ENCODE results near the gene GOLIM4. TPM values are rescaled to one million over a fixed set of nuclear protein-coding genes. Genes with fewer than 3 reads are reported as not detected.

Gene GOLIM4
- total and polyA plus RNA-seq, 12 donors, result 6.5 to 25.2 (median 17.0) TPM

- H3K4me1 ChIP-seq (replicated peaks in 1 of 2), result peaks cover 0 to 20% of the 10 kb centered on the region in 2 donors
- no peak for DNase-seq
- no peak overlapping the region for H3K4me3 ChIP-seq
- intact Hi-C loops (cut with DNase I), result no loop called here
- no peak for TF ChIP-seq POLR2A (IDR thresholded peaks at IDR 0.05)
- no peak for TF ChIP-seq CTCF (IDR thresholded peaks at IDR 0.05)
- H3K27ac ChIP-seq, result no peak overlapping the region
- no peaks in the 10 kb centered on the region for H3K27me3 ChIP-seq
- H3K9me3 ChIP-seq (replicated peaks in 1 of 3), result no peaks in the 10 kb centered on the region
- H3K36me3 ChIP-seq (replicated peaks in 1 of 2), result no peaks in the 10 kb centered on the region
- WGBS, 4 donors, result 93 to 98% (median 94%) methylated on average over 5 of the region's 5 CpGs
Observed at GRCh38 chr3:168054447-168054846, 41.3 kb downstream of the GOLIM4 start.

- WGBS, 4 donors, result 62 to 76% (median 67%) methylated on average over 2 of the region's 2 CpGs
- intact Hi-C loops (cut with DNase I), result no loop called here
- H3K9me3 ChIP-seq (replicated peaks in 1 of 3), result no peaks in the 10 kb centered on the region
- no peaks in the 10 kb centered on the region for H3K36me3 ChIP-seq (replicated peaks in 1 of 2)
- no peak for DNase-seq
- H3K27me3 ChIP-seq, result no peaks in the 10 kb centered on the region
- H3K4me1 ChIP-seq (replicated peaks in 1 of 2), result peaks cover 0 to 20% of the 10 kb centered on the region in 2 donors
- TF ChIP-seq CTCF (IDR thresholded peaks at IDR 0.05) (peak in 1 of 6 experiments; percentile 14), POLR2A (IDR thresholded peaks at IDR 0.05) (no peak)
- no peak overlapping the region for H3K4me3 ChIP-seq
- no peak overlapping the region for H3K27ac ChIP-seq
Observed at GRCh38 chr3:168053115-168053514, 42.6 kb downstream of the GOLIM4 start.

GRCh38 chr3:168052515-168052914, 43.2 kb downstream of the GOLIM4 start:
- Histone ChIP-seq H3K27me3 (no peaks in the 10 kb centered on the region), H3K4me3 (no peak overlapping the region), H3K36me3 (replicated peaks in 1 of 2) (no peaks in the 10 kb centered on the region), H3K27ac (no peak overlapping the region), H3K4me1 (replicated peaks in 1 of 2) (peaks cover 0 to 20% of the 10 kb centered on the region in 2 donors), H3K9me3 (replicated peaks in 1 of 3) (no peaks in the 10 kb centered on the region)
- intact Hi-C loops (cut with DNase I), result no loop called here
- 62 to 77% (median 69%) methylated on average over 2 of the region's 2 CpGs for WGBS, 4 donors
- no peak for DNase-seq
- TF ChIP-seq POLR2A (IDR thresholded peaks at IDR 0.05) (no peak), CTCF (IDR thresholded peaks at IDR 0.05) (no peak)

- H3K9me3 ChIP-seq (replicated peaks in 1 of 3), result no peaks in the 10 kb centered on the region
- peaks cover 0 to 20% of the 10 kb centered on the region in 2 donors for H3K4me1 ChIP-seq (replicated peaks in 1 of 2)
- DNase-seq, result no peak
- no peak overlapping the region for H3K4me3 ChIP-seq
- H3K27ac ChIP-seq, result no peak overlapping the region
- no peak for TF ChIP-seq POLR2A (IDR thresholded peaks at IDR 0.05)
- TF ChIP-seq CTCF (IDR thresholded peaks at IDR 0.05), result no peak
- WGBS, 4 donors, result 56 to 63% (median 59%) methylated on average over 9 of the region's 9 CpGs
- no peaks in the 10 kb centered on the region for H3K36me3 ChIP-seq (replicated peaks in 1 of 2)
- no peaks in the 10 kb centered on the region for H3K27me3 ChIP-seq
- intact Hi-C loops (cut with DNase I), result loop anchor here in 1 of 2 donors (2.0 kb wide), 1 partner anchor 117 kb away; no protein-coding TSS in a partner anchor
Observed at GRCh38 chr3:168051531-168052471, 43.9 kb downstream of the GOLIM4 start.
